ENCODE data around the gene SLC25A30. TPM values are rescaled to one million over a fixed set of nuclear protein-coding genes. Genes with fewer than 3 reads are reported as not detected.

The SLC25A30 gene
- total and polyA plus RNA-seq, 2 experiments from 2014 or later, result 4.5 to 10.2 TPM

DNA sequence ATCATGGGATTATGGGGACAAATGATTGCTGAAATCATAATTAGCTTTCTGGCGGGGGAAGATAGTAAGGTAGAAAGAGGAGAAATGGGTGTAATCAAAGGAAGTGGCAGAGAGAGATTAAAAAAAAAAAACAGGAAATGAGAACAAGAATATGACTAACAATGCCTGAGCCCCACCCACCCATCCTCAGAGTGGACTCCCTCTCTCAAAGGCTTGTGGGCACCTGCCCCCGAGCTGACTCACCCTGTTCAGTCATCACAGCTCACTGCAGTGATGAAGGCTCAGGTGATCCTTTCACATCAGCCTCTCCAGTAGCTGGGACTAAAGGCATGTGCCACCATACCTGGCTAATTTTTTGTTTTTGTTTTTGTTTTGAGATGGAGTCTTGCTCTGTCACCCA, 50.8 kb downstream of the SLC25A30 start:
- Histone ChIP-seq H3K4me2 (ENCODE audit: unreplicated experiment) (no peak overlapping the region), H3K27ac (peak overlapping the region; percentile 47), H3K4me3 (no peak overlapping the region), H3K9ac (no peak overlapping the region), H3K9me3 (ENCODE audit: low read depth) (no peaks in the 10 kb centered on the region), H3F3A (ENCODE audit: insufficient read depth) (peaks cover 3% of the 10 kb centered on the region; the same call in 1 of the 2 replicates), H4K20me1 (ENCODE audit: insufficient read depth) (no peaks in the 10 kb centered on the region), H3K79me2 (ENCODE audit: insufficient read depth) (no peaks in the 10 kb centered on the region), H3K4me1 (ENCODE audit: insufficient read depth) (0 out of 2 replicates have a peak, but pooled peaks cover 8% of the 10 kb centered on the region), H3K36me3 (ENCODE audit: low read depth) (no peaks in the 10 kb centered on the region), H2AFZ (no peak overlapping the region), H3K27me3 (replicated peaks; ENCODE audit: insufficient read depth) (no peaks in the 10 kb centered on the region), H3K9me2 (ENCODE audit: insufficient read depth) (no peaks in the 10 kb centered on the region)
- in situ Hi-C loops (cut with MboI), result no loop called here
- TF ChIP-seq EZH2 (IDR thresholded peaks at IDR 0.05; ENCODE audit: insufficient read depth, poor library complexity, severe bottlenecking) (no peak), EZH2phosphoT487 (IDR thresholded peaks at IDR 0.05; ENCODE audit: insufficient read depth, low read depth) (no peak)
- DNase-seq, result peak; percentile 94
- 30 to 31% methylated on average over 2 of the region's 2 CpGs for WGBS, 2 experiments (ENCODE audit: low coverage in 1 of 2, low lambda C conversion rate in 2 of 2, missing lambda C conversion rate in 2 of 2)

DNA sequence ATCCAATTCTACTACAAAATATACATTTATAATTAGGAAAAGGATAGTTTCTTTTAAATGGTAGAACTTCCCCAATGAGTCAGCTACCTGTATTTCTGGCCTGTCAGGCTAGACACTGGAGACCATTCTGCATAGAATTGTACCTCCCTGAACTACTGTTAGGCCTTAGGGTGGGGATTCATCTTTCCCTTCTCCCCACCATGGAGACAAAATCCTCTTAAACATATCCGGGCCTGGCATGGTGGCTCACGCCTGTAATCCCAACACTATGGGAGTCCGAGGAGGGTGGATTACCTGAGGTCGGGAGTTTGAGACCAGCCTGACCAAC, 52.7 kb downstream of the SLC25A30 start:
- no peaks in the 10 kb centered on the region for H3K36me3 ChIP-seq (ENCODE audit: low read depth)
- TF ChIP-seq EZH2 (IDR thresholded peaks at IDR 0.05; ENCODE audit: insufficient read depth, poor library complexity, severe bottlenecking) (no peak), EZH2phosphoT487 (IDR thresholded peaks at IDR 0.05; ENCODE audit: insufficient read depth, low read depth) (no peak)
- H3K9ac ChIP-seq, result no peak overlapping the region
- no peaks in the 10 kb centered on the region for H3K79me2 ChIP-seq (ENCODE audit: insufficient read depth)
- no peaks in the 10 kb centered on the region for H3K9me3 ChIP-seq (ENCODE audit: low read depth)
- no peak for DNase-seq
- H3K27me3 ChIP-seq (replicated peaks; ENCODE audit: insufficient read depth), result no peaks in the 10 kb centered on the region
- WGBS, 2 experiments (ENCODE audit: low coverage in 1 of 2, low lambda C conversion rate in 2 of 2, missing lambda C conversion rate in 2 of 2), result 86 to 98% methylated on average over 4 of the region's 4 CpGs
- no peaks in the 10 kb centered on the region for H4K20me1 ChIP-seq (ENCODE audit: insufficient read depth)
- no peak overlapping the region for H2AFZ ChIP-seq
- no peak overlapping the region for H3K4me3 ChIP-seq
- H3F3A ChIP-seq (ENCODE audit: insufficient read depth), result peaks cover 3% of the 10 kb centered on the region; the same call in 1 of the 2 replicates
- peaks cover 12% of the 10 kb centered on the region for H3K4me1 ChIP-seq (ENCODE audit: insufficient read depth)
- no peak overlapping the region for H3K4me2 ChIP-seq (ENCODE audit: unreplicated experiment)
- H3K27ac ChIP-seq, result no peak overlapping the region
- no peaks in the 10 kb centered on the region for H3K9me2 ChIP-seq (ENCODE audit: insufficient read depth)
- in situ Hi-C loops (cut with MboI), result no loop called here

DNA sequence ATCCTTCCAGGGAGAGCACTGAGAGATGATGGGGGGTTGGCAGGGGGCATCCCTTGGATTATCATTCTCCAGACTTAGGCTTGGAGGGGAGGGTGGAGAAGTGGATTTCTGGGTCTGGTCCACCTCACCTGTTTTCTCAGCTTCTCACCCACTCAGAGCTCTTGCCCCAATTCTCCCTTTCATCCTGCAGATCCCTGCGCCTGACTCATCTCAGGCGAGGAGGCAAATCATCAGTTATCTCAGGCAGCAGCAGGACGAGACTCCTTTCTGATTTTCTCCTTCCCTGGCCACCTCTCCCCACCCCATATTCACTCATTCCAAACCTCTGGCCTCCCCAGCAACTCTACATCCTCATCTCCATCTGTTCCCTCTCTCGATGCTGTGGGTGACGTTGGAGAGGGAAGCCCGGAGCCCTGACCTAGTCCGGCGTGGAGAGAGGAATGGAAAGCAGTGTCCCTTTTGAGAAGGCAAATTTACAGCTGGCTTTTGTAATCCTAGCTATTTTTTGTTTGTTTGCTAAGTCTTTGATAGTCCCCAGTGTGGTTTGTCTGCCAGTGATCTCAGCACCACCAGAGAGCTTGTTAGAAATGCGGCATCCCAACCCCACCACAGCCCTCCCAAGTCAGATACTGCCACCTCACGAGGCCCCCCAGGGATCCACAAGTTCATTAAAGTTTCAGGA, 53.2 kb downstream of the SLC25A30 start:
- Histone ChIP-seq H3K4me1 (ENCODE audit: insufficient read depth) (peaks cover 12% of the 10 kb centered on the region), H3K9me3 (ENCODE audit: low read depth) (no peaks in the 10 kb centered on the region), H3K4me3 (no peak overlapping the region), H4K20me1 (ENCODE audit: insufficient read depth) (no peaks in the 10 kb centered on the region), H3K4me2 (ENCODE audit: unreplicated experiment) (no peak overlapping the region), H3K27me3 (replicated peaks; ENCODE audit: insufficient read depth) (no peaks in the 10 kb centered on the region), H3K9ac (no peak overlapping the region), H3K36me3 (ENCODE audit: low read depth) (no peaks in the 10 kb centered on the region), H3K27ac (no peak overlapping the region), H3K79me2 (ENCODE audit: insufficient read depth) (no peaks in the 10 kb centered on the region), H3K9me2 (ENCODE audit: insufficient read depth) (no peaks in the 10 kb centered on the region), H3F3A (ENCODE audit: insufficient read depth) (peaks cover 5% of the 10 kb centered on the region; the same call in 1 of the 2 replicates), H2AFZ (no peak overlapping the region)
- TF ChIP-seq EZH2 (IDR thresholded peaks at IDR 0.05; ENCODE audit: insufficient read depth, poor library complexity, severe bottlenecking) (no peak), EZH2phosphoT487 (IDR thresholded peaks at IDR 0.05; ENCODE audit: insufficient read depth, low read depth) (no peak)
- 94 to 98% methylated on average over 10 of the region's 10 CpGs for WGBS, 2 experiments (ENCODE audit: low coverage in 1 of 2, low lambda C conversion rate in 2 of 2, missing lambda C conversion rate in 2 of 2)
- no peak for DNase-seq
- in situ Hi-C loops (cut with MboI), result no loop called here

DNA sequence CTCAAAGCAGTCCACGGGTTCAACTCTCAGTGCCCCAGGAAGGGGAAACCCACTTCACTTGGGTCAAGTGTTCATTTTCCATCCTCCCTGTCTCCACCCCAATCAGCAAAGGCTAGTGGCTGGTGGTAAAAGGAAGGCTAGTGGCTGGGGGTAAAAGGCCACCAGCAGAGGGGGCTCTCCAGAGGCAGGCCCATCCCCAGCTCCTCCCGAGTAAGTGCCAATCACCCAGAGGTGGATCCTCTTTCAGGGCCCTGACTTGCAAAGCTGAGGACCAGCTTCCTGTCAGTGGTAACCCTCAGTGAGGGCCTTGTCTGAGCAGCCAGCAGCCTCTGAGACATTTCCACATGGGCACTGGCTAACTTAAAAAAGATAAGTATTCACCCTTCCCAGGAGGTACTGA, 55.2 kb downstream of the SLC25A30 start:
- Histone ChIP-seq H3K27ac (no peak overlapping the region), H3K79me2 (ENCODE audit: insufficient read depth) (no peaks in the 10 kb centered on the region), H3K9ac (no peak overlapping the region), H3K4me1 (ENCODE audit: insufficient read depth) (peaks cover 12% of the 10 kb centered on the region), H3K36me3 (ENCODE audit: low read depth) (no peaks in the 10 kb centered on the region), H3K4me2 (ENCODE audit: unreplicated experiment) (no peak overlapping the region), H4K20me1 (ENCODE audit: insufficient read depth) (no peaks in the 10 kb centered on the region), H3K9me2 (ENCODE audit: insufficient read depth) (no peaks in the 10 kb centered on the region), H3F3A (ENCODE audit: insufficient read depth) (peaks cover 6% of the 10 kb centered on the region; the same call in 1 of the 2 replicates), H3K4me3 (no peak overlapping the region), H2AFZ (no peak overlapping the region), H3K9me3 (ENCODE audit: low read depth) (no peaks in the 10 kb centered on the region), H3K27me3 (replicated peaks; ENCODE audit: insufficient read depth) (no peaks in the 10 kb centered on the region)
- in situ Hi-C loops (cut with MboI), result no loop called here
- 90 to 100% methylated on average over 2 of the region's 2 CpGs for WGBS, 2 experiments (ENCODE audit: low coverage in 1 of 2, low lambda C conversion rate in 2 of 2, missing lambda C conversion rate in 2 of 2)
- DNase-seq, result no peak
- no peak for TF ChIP-seq EZH2 (IDR thresholded peaks at IDR 0.05; ENCODE audit: insufficient read depth, poor library complexity, severe bottlenecking)
- no peak for TF ChIP-seq EZH2phosphoT487 (IDR thresholded peaks at IDR 0.05; ENCODE audit: insufficient read depth, low read depth)

Data from GM23248 (cell line).